Fibroblast of villous mesenchyme (primary cell): Measurements from ENCODE around the gene FOXQ1. TPM values are rescaled to one million over a fixed set of nuclear protein-coding genes. Genes with fewer than 3 reads are reported as not detected.

ENCODE experiments used
- DNase-seq: peaks from one replicate; pipeline ENCODE4 v3.0.0-alpha.2; 2010; ENCODE audit warnings: low read depth
- H3K4me3 ChIP-seq: 2 replicates; pipeline ENCODE4 v1.5.1; 2011; ENCODE audit warnings: low read depth, mild to moderate bottlenecking, low read length
- CTCF ChIP-seq: IDR thresholded peaks from 2 replicates; pipeline ENCODE4 v1.5.1; 2012; ENCODE audit warnings: low read depth, mild to moderate bottlenecking, low read length; ENCODE audit not compliant: insufficient read depth
- total RNA-seq: library from RNA; depleted of rRNA; stranded (reverse); fragments of >200 nt; gene quantifications from 2 replicates; pipeline ENCODE4 v1.2.3, GENCODE V29; 2012

Gene FOXQ1
- total RNA-seq, 1 donor, result 0.43 TPM

- no peak overlapping the region for H3K4me3 ChIP-seq
- DNase-seq, result peak; percentile 91
- TF ChIP-seq CTCF, result no peak
These were observed 9.8 kb downstream of the FOXQ1 start for GRCh38 chr6:1321738-1322137.

GRCh38 chr6:1322156-1322555, 10.3 kb downstream of the FOXQ1 start:
- peak; percentile 32 for DNase-seq
- TF ChIP-seq CTCF, result no peak
- H3K4me3 ChIP-seq, result no peak overlapping the region

- no peak overlapping the region for H3K4me3 ChIP-seq
- DNase-seq, result peak; percentile 72
- no peak for TF ChIP-seq CTCF
These were observed 10.9 kb downstream of the FOXQ1 start for GRCh38 chr6:1322696-1323219.

- TF ChIP-seq CTCF, result no peak
- no peak overlapping the region for H3K4me3 ChIP-seq
- peak; percentile 82 for DNase-seq
These were observed 13.0 kb downstream of the FOXQ1 start for GRCh38 chr6:1324936-1325335.

- H3K4me3 ChIP-seq, result no peak overlapping the region
- TF ChIP-seq CTCF, result no peak
- peak; percentile 40 for DNase-seq
These were observed 13.8 kb downstream of the FOXQ1 start for GRCh38 chr6:1325461-1326309.

GRCh38 chr6:1326535-1327121, 14.7 kb downstream of the FOXQ1 start:
- H3K4me3 ChIP-seq, result no peak overlapping the region
- peak; percentile 33 for DNase-seq
- TF ChIP-seq CTCF, result no peak
